ENCODE data around the gene C12orf56. TPM values are rescaled to one million over a fixed set of nuclear protein-coding genes. Genes with fewer than 3 reads are reported as not detected.
"Not testable (repeated sequence)": the region's sequence is repeated elsewhere in the genome, so short reads cannot be mapped to it uniquely, and the experiment has no call there.

The C12orf56 gene
- total RNA-seq, 5 donors from 2014 or later (not counting 1 experiment from before 2014, with no cell fraction given): 0.07 to 0.33 (median 0.24) TPM; not detected in 1

- ATAC-seq (replicated peaks in 1 of 4) (no peak), DNase-seq (no peak)
- 80% methylated on average over 1 of the region's 2 CpGs for WGBS (ENCODE audit: insufficient coverage)
- peaks cover 6% of the 10 kb centered on the region for H3K9me3 ChIP-seq
- H3K36me3 ChIP-seq (ENCODE audit: control insufficient read depth in 2 of 2, extremely low read depth in 1 of 2, insufficient read depth in 1 of 2, low read length in 1 of 2): no peaks in the 10 kb centered on the region
- H3K4me1 Mint-ChIP-seq: no peaks in the 10 kb centered on the region
- H3K4me3 Mint-ChIP-seq: no peak overlapping the region
- CTCF ChIA-PET: no interaction called here
- no peak overlapping the region for H3K27ac Mint-ChIP-seq
- no peaks in the 10 kb centered on the region for H3K27me3 Mint-ChIP-seq
- POLR2A ChIA-PET: no interaction called here
- peaks cover 0 to 8% (median 3%) of the 10 kb centered on the region in 3 donors for H3K9me3 Mint-ChIP-seq
- H3K4me3 ChIP-seq (ENCODE audit: control insufficient read depth in 1 of 2, extremely low read depth in 1 of 2, low read length in 1 of 2): no peak overlapping the region
- H3K36me3 Mint-ChIP-seq: no peaks in the 10 kb centered on the region
- H3K27ac ChIP-seq (ENCODE audit: low read length): no peak overlapping the region
- H3K4me1 ChIP-seq (ENCODE audit: control insufficient read depth in 1 of 2, extremely low read depth in 1 of 2, insufficient read depth in 2 of 2, low read length in 2 of 2): no peaks in the 10 kb centered on the region
- H3K27me3 ChIP-seq (replicated peaks in 1 of 2; ENCODE audit: control insufficient read depth in 2 of 2, extremely low read depth in 1 of 2, insufficient read depth in 2 of 2, low read length in 1 of 2): no peaks in the 10 kb centered on the region
Measured at GRCh38 chr12:64347630-64348029, 42.9 kb downstream of the C12orf56 start.

GRCh38 chr12:64344631-64345030 lies 45.9 kb downstream of the C12orf56 start:
- H3K27me3 Mint-ChIP-seq; ATAC-seq (replicated peaks in 1 of 4); H3K27ac Mint-ChIP-seq; H3K4me1 ChIP-seq (ENCODE audit: control insufficient read depth in 1 of 2, extremely low read depth in 1 of 2, insufficient read depth in 2 of 2, low read length in 2 of 2); H3K9me3 Mint-ChIP-seq; H3K4me3 ChIP-seq (ENCODE audit: control insufficient read depth in 1 of 2, extremely low read depth in 1 of 2, low read length in 1 of 2); H3K27me3 ChIP-seq (replicated peaks in 1 of 2; ENCODE audit: control insufficient read depth in 2 of 2, extremely low read depth in 1 of 2, insufficient read depth in 2 of 2, low read length in 1 of 2); DNase-seq; H3K9me3 ChIP-seq; H3K36me3 ChIP-seq (ENCODE audit: control insufficient read depth in 2 of 2, extremely low read depth in 1 of 2, insufficient read depth in 1 of 2, low read length in 1 of 2); POLR2A ChIA-PET; H3K27ac ChIP-seq (ENCODE audit: low read length); H3K4me3 Mint-ChIP-seq; H3K36me3 Mint-ChIP-seq; H3K4me1 Mint-ChIP-seq: not testable (repeated sequence)
- CTCF ChIA-PET: interaction anchor here in 1 of 2 donors (0.6 kb wide), 1 partner anchor 34 kb away, joined by 3 read pairs; no protein-coding TSS in a partner anchor
- 83% methylated on average over 3 of the region's 4 CpGs for WGBS (ENCODE audit: insufficient coverage)

GRCh38 chr12:64340546-64340945 lies 50.0 kb downstream of the C12orf56 start:
- H3K4me3 ChIP-seq (ENCODE audit: control insufficient read depth in 1 of 2, extremely low read depth in 1 of 2, low read length in 1 of 2); H3K4me1 ChIP-seq (ENCODE audit: control insufficient read depth in 1 of 2, extremely low read depth in 1 of 2, insufficient read depth in 2 of 2, low read length in 2 of 2); H3K27ac Mint-ChIP-seq; H3K27ac ChIP-seq (ENCODE audit: low read length); H3K4me1 Mint-ChIP-seq; H3K9me3 ChIP-seq; H3K36me3 ChIP-seq (ENCODE audit: control insufficient read depth in 2 of 2, extremely low read depth in 1 of 2, insufficient read depth in 1 of 2, low read length in 1 of 2); DNase-seq; H3K4me3 Mint-ChIP-seq; POLR2A ChIA-PET; H3K27me3 Mint-ChIP-seq; CTCF ChIA-PET; H3K27me3 ChIP-seq (replicated peaks in 1 of 2; ENCODE audit: control insufficient read depth in 2 of 2, extremely low read depth in 1 of 2, insufficient read depth in 2 of 2, low read length in 1 of 2); H3K36me3 Mint-ChIP-seq; ATAC-seq (replicated peaks in 1 of 4): not testable (repeated sequence)
- H3K9me3 Mint-ChIP-seq: peaks cover 8 to 16% (median 10%) of the 10 kb centered on the region in 3 donors
- WGBS (ENCODE audit: insufficient coverage): no CpG with 5 or more reads among the region's 2 CpGs

- Histone ChIP-seq H3K9me3 (peaks cover 3% of the 10 kb centered on the region), H3K4me3 (ENCODE audit: control insufficient read depth in 1 of 2, extremely low read depth in 1 of 2, low read length in 1 of 2) (no peak overlapping the region), H3K4me1 (ENCODE audit: control insufficient read depth in 1 of 2, extremely low read depth in 1 of 2, insufficient read depth in 2 of 2, low read length in 2 of 2) (no peaks in the 10 kb centered on the region), H3K27me3 (replicated peaks in 1 of 2; ENCODE audit: control insufficient read depth in 2 of 2, extremely low read depth in 1 of 2, insufficient read depth in 2 of 2, low read length in 1 of 2) (peaks cover 0 to 2% of the 10 kb centered on the region in 2 experiments), H3K36me3 (ENCODE audit: control insufficient read depth in 2 of 2, extremely low read depth in 1 of 2, insufficient read depth in 1 of 2, low read length in 1 of 2) (no peaks in the 10 kb centered on the region), H3K27ac (ENCODE audit: low read length) (no peak overlapping the region)
- POLR2A ChIA-PET: no interaction called here
- WGBS (ENCODE audit: insufficient coverage): no CpG with 5 or more reads among the region's 4 CpGs
- H3K9me3 Mint-ChIP-seq: peaks cover 8 to 10% (median 8%) of the 10 kb centered on the region in 3 donors
- H3K27ac Mint-ChIP-seq: no peak overlapping the region
- H3K36me3 Mint-ChIP-seq: no peaks in the 10 kb centered on the region
- no peak overlapping the region for H3K4me3 Mint-ChIP-seq
- no peaks in the 10 kb centered on the region for H3K27me3 Mint-ChIP-seq
- CTCF ChIA-PET: interaction anchor here in 1 of 2 donors (0.6 kb wide), 1 partner anchor 12 kb away, joined by 4 read pairs; no protein-coding TSS in a partner anchor
- DNase-seq (no peak), ATAC-seq (replicated peaks in 1 of 4) (no peak)
- H3K4me1 Mint-ChIP-seq: no peaks in the 10 kb centered on the region
Measured at GRCh38 chr12:64335886-64336466, 54.6 kb downstream of the C12orf56 start.

- H3K4me1 ChIP-seq (ENCODE audit: control insufficient read depth in 1 of 2, extremely low read depth in 1 of 2, insufficient read depth in 2 of 2, low read length in 2 of 2): no peaks in the 10 kb centered on the region
- H3K4me3 Mint-ChIP-seq: no peak overlapping the region
- no peak overlapping the region for H3K4me3 ChIP-seq (ENCODE audit: control insufficient read depth in 1 of 2, extremely low read depth in 1 of 2, low read length in 1 of 2)
- ChIA-PET CTCF (no interaction called here), POLR2A (no interaction called here)
- H3K9me3 ChIP-seq: no peaks in the 10 kb centered on the region
- H3K36me3 Mint-ChIP-seq: no peaks in the 10 kb centered on the region
- peaks cover 0 to 2% of the 10 kb centered on the region in 2 donors for H3K27me3 Mint-ChIP-seq
- H3K27ac Mint-ChIP-seq: no peak overlapping the region
- no peaks in the 10 kb centered on the region for H3K4me1 Mint-ChIP-seq
- H3K36me3 ChIP-seq (ENCODE audit: control insufficient read depth in 2 of 2, extremely low read depth in 1 of 2, insufficient read depth in 1 of 2, low read length in 1 of 2): no peaks in the 10 kb centered on the region
- DNase-seq: no peak
- ATAC-seq (replicated peaks in 1 of 4): no peak
- H3K27me3 ChIP-seq (replicated peaks in 1 of 2; ENCODE audit: control insufficient read depth in 2 of 2, extremely low read depth in 1 of 2, insufficient read depth in 2 of 2, low read length in 1 of 2): peaks cover 0 to 2% of the 10 kb centered on the region in 2 experiments
- WGBS (ENCODE audit: insufficient coverage): no CpG with 5 or more reads among the region's 2 CpGs
- H3K27ac ChIP-seq (ENCODE audit: low read length): no peak overlapping the region
- H3K9me3 Mint-ChIP-seq: peaks cover 0 to 4% (median 0%) of the 10 kb centered on the region in 3 donors
Measured at GRCh38 chr12:64332938-64333337, 57.6 kb downstream of the C12orf56 start.

- no peak overlapping the region for H3K4me3 Mint-ChIP-seq
Measured at GRCh38 chr12:64332296-64332695, 58.3 kb downstream of the C12orf56 start.

More at GRCh38 chr12:64332296-64332695, 58.3 kb downstream of the C12orf56 start:
- 93% methylated on average over 3 of the region's 5 CpGs for WGBS (ENCODE audit: insufficient coverage)
- H3K27me3 ChIP-seq (replicated peaks in 1 of 2; ENCODE audit: control insufficient read depth in 2 of 2, extremely low read depth in 1 of 2, insufficient read depth in 2 of 2, low read length in 1 of 2): peaks cover 0 to 2% of the 10 kb centered on the region in 2 experiments
- H3K4me3 ChIP-seq (ENCODE audit: control insufficient read depth in 1 of 2, extremely low read depth in 1 of 2, low read length in 1 of 2): no peak overlapping the region
- Mint-ChIP-seq H3K27ac (no peak overlapping the region), H3K27me3 (peaks cover 0 to 2% of the 10 kb centered on the region in 2 donors), H3K36me3 (no peaks in the 10 kb centered on the region), H3K9me3 (peaks cover 0 to 4% (median 0%) of the 10 kb centered on the region in 3 donors), H3K4me1 (no peaks in the 10 kb centered on the region)
- H3K9me3 ChIP-seq: no peaks in the 10 kb centered on the region
- POLR2A ChIA-PET: no interaction called here
- DNase-seq (no peak), ATAC-seq (replicated peaks in 1 of 4) (no peak)
- CTCF ChIA-PET: no interaction called here
- H3K4me1 ChIP-seq (ENCODE audit: control insufficient read depth in 1 of 2, extremely low read depth in 1 of 2, insufficient read depth in 2 of 2, low read length in 2 of 2): no peaks in the 10 kb centered on the region
- H3K27ac ChIP-seq (ENCODE audit: low read length): no peak overlapping the region
- no peaks in the 10 kb centered on the region for H3K36me3 ChIP-seq (ENCODE audit: control insufficient read depth in 2 of 2, extremely low read depth in 1 of 2, insufficient read depth in 1 of 2, low read length in 1 of 2)
